ENCODE data around the gene NR2F1-AS1. TPM values are rescaled to one million over a fixed set of nuclear protein-coding genes. Genes with fewer than 3 reads are reported as not detected.

Gene NR2F1-AS1
- total and polyA plus RNA-seq, 2 donors (not counting 1 experiment from before 2014, with no cell fraction given), result not detected

GRCh38 chr5:93519740-93520139, 61.3 kb downstream of the NR2F1-AS1 start:
- Histone ChIP-seq H3K27me3 (replicated peaks in 1 of 4; ENCODE audit: control extremely low read depth in 1 of 4, control insufficient read depth in 3 of 4, insufficient read depth in 4 of 4, low read length in 3 of 4) (no peaks in the 10 kb centered on the region), H4K20me1 (ENCODE audit: control insufficient read depth, insufficient read depth, low read length, poor library complexity, severe bottlenecking) (no peaks in the 10 kb centered on the region), H2AFZ (ENCODE audit: insufficient read depth, low read depth, low read length, poor library complexity, severe bottlenecking) (no peak overlapping the region), H3K27ac (ENCODE audit: low read length in 2 of 2) (no peak overlapping the region), H3K36me3 (replicated peaks in 1 of 2; ENCODE audit: control extremely low read depth in 1 of 2, control insufficient read depth in 1 of 2, extremely low read depth in 1 of 2, insufficient read depth in 2 of 2, low read length in 1 of 2) (no peaks in the 10 kb centered on the region), H3K9ac (ENCODE audit: low read length) (no peak overlapping the region), H3K79me2 (ENCODE audit: control insufficient read depth, insufficient read depth, low read length) (no peaks in the 10 kb centered on the region), H3K9me3 (ENCODE audit: control extremely low read depth in 1 of 3, control insufficient read depth in 2 of 3, insufficient read depth in 1 of 3, low read length in 2 of 3) (peaks cover 0 to 11% (median 1%) of the 10 kb centered on the region in 3 donors), H3K4me2 (replicated peaks; ENCODE audit: low read depth, low read length, poor library complexity, severe bottlenecking) (no peak overlapping the region), H3K4me3 (ENCODE audit: control extremely low read depth in 1 of 5, extremely low read depth in 1 of 5, insufficient read depth in 1 of 5, low read depth in 2 of 5, low read length in 4 of 5) (no peak overlapping the region), H3K4me1 (ENCODE audit: control insufficient read depth in 2 of 2, insufficient read depth in 2 of 2, low read length in 2 of 2) (no peaks in the 10 kb centered on the region)
- Mint-ChIP-seq H3K27ac (no peak overlapping the region), H3K27me3 (no peaks in the 10 kb centered on the region), H3K4me1 (no peaks in the 10 kb centered on the region), H3K9me3 (ENCODE audit: insufficient read depth) (peaks cover 3% of the 10 kb centered on the region), H3K4me3 (no peak overlapping the region)
- TF ChIP-seq CTCF (IDR thresholded peaks at IDR 0.05) (no peak), EZH2 (IDR thresholded peaks at IDR 0.05; ENCODE audit: borderline replicate concordance, insufficient read depth, low read depth, low read length, poor library complexity, severe bottlenecking) (no peak)
- intact Hi-C loops (cut with micrococcal nuclease), result no loop called here
- DNase-seq (no peak), ATAC-seq (ENCODE audit: low read depth) (no peak)
- ChIA-PET POLR2A (no interaction called here), CTCF (no interaction called here)

DNA sequence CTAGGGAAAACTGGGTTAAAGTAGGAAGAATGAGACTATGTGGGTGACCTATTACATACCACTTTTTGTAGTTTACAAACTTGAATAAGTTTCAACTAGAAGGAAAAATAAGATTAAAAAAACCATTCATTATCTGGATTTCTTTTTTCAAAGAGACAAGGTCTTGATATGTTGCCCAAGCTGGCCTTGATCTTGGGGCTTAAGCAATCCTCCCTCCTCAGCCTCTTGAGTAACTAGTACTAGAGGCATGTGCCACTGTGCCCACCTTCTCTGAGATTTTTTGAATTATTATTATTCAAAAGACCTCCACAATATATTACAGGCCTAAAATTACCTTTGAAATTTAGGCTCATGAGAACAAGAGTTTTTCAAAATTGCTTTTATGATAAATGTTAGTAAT, 63.2 kb downstream of the NR2F1-AS1 start:
- no peak overlapping the region for H3K4me2 ChIP-seq (replicated peaks; ENCODE audit: low read depth, low read length, poor library complexity, severe bottlenecking)
- H4K20me1 ChIP-seq (ENCODE audit: control insufficient read depth, insufficient read depth, low read length, poor library complexity, severe bottlenecking), result no peaks in the 10 kb centered on the region
- no peaks in the 10 kb centered on the region for H3K4me1 Mint-ChIP-seq
- intact Hi-C loops (cut with micrococcal nuclease), result no loop called here
- H3K4me1 ChIP-seq (ENCODE audit: control insufficient read depth in 2 of 2, insufficient read depth in 2 of 2, low read length in 2 of 2), result no peaks in the 10 kb centered on the region
- H3K27ac ChIP-seq (ENCODE audit: low read length in 2 of 2), result no peak overlapping the region
- H3K9me3 ChIP-seq (ENCODE audit: control extremely low read depth in 1 of 3, control insufficient read depth in 2 of 3, insufficient read depth in 1 of 3, low read length in 2 of 3), result peaks cover 0 to 6% (median 1%) of the 10 kb centered on the region in 3 donors
- CTCF ChIA-PET, result no interaction called here
- H3K27ac Mint-ChIP-seq, result no peak overlapping the region
- no peak overlapping the region for H3K4me3 ChIP-seq (ENCODE audit: control extremely low read depth in 1 of 5, extremely low read depth in 1 of 5, insufficient read depth in 1 of 5, low read depth in 2 of 5, low read length in 4 of 5)
- H3K27me3 ChIP-seq (replicated peaks in 1 of 4; ENCODE audit: control extremely low read depth in 1 of 4, control insufficient read depth in 3 of 4, insufficient read depth in 4 of 4, low read length in 3 of 4), result no peaks in the 10 kb centered on the region
- no peak overlapping the region for H3K9ac ChIP-seq (ENCODE audit: low read length)
- peaks cover 3% of the 10 kb centered on the region for H3K9me3 Mint-ChIP-seq (ENCODE audit: insufficient read depth)
- ATAC-seq (ENCODE audit: low read depth), result no peak
- H3K79me2 ChIP-seq (ENCODE audit: control insufficient read depth, insufficient read depth, low read length), result no peaks in the 10 kb centered on the region
- H2AFZ ChIP-seq (ENCODE audit: insufficient read depth, low read depth, low read length, poor library complexity, severe bottlenecking), result no peak overlapping the region
- no peaks in the 10 kb centered on the region for H3K36me3 ChIP-seq (replicated peaks in 1 of 2; ENCODE audit: control extremely low read depth in 1 of 2, control insufficient read depth in 1 of 2, extremely low read depth in 1 of 2, insufficient read depth in 2 of 2, low read length in 1 of 2)
- H3K4me3 Mint-ChIP-seq, result no peak overlapping the region
- no peaks in the 10 kb centered on the region for H3K27me3 Mint-ChIP-seq
- DNase-seq, result no peak
- POLR2A ChIA-PET, result no interaction called here
- TF ChIP-seq EZH2 (IDR thresholded peaks at IDR 0.05; ENCODE audit: borderline replicate concordance, insufficient read depth, low read depth, low read length, poor library complexity, severe bottlenecking) (no peak), CTCF (IDR thresholded peaks at IDR 0.05) (no peak)
